Bronchial epithelial cell (primary cell): Measurements from ENCODE around the gene PRPF38B. TPM values are rescaled to one million over a fixed set of nuclear protein-coding genes. Genes with fewer than 3 reads are reported as not detected.

ENCODE experiments used
- DNase-seq: peaks from one replicate; pipeline ENCODE4 v3.0.0-alpha.2; 2010; ENCODE audit warnings: low read depth
- FAIRE-seq: peaks from 2 replicates; lab custom pipeline; 2011; peaks lifted over from hg19 to GRCh38; lab: Jason Lieb, UNC
- H3K27me3 ChIP-seq: 2 replicates; pipeline ENCODE4 v1.5.1; 2011; ENCODE audit warnings: low read length; ENCODE audit not compliant: control insufficient read depth, insufficient read depth
- H3K36me3 ChIP-seq: 2 replicates; pipeline ENCODE4 v1.5.1; 2011; ENCODE audit warnings: low read length; ENCODE audit not compliant: control insufficient read depth, insufficient read depth
- H3K4me3 ChIP-seq: 2 replicates; pipeline ENCODE4 v1.5.1; 2011; ENCODE audit warnings: mild to moderate bottlenecking, low read depth, low read length, control low read depth
- total RNA-seq: library from RNA; depleted of rRNA; stranded (reverse); fragments of >200 nt; gene quantifications from 2 replicates; pipeline ENCODE4 v1.2.1, GENCODE V29; 2014
- TF ChIP-seq, protein P1 (sequence below): IDR thresholded peaks from 2 replicates; pipeline ENCODE4 v1.5.1; 2011; ENCODE audit warnings: mild to moderate bottlenecking, moderate library complexity, low read length, control low read depth, inconsistent platforms; ENCODE audit not compliant: insufficient read depth, severe bottlenecking

The PRPF38B gene
- total RNA-seq, 1 donor from 2014 or later: 11.3 TPM

DNA sequence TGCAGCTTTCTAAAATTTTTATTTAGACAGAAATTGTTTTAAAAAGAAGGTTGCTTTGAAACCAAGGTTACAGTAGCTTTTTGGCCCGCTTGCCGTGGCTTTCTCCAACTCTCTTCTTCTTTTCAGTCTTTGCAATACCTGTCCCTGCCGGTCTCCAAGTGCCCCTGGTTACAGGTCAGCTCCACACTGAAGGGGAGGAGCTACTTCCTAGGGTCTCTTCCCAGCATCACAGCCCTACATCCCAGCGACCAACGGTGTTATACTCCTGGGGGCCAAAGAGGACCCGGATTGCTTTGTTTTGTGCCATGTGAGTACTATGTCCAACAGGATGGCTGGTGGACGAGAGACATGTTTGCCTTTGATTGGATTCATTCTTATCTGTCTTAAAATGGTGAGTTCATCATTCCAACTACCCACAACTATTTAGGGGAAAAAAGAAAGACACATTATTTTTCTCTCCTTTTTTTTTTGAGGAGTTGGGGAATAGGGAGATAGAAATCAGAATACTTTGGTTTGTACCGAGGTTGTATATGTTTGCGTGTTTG lies 20.6 kb downstream of the PRPF38B start, which contains the start of gene FNDC7:
TSS of gene FNDC7 (plus strand) at position 303 of the 545 bp plus-strand sequence. CDS start at position 329, 26 bp downstream.
- Histone ChIP-seq H3K4me3 (no peak within 1 kb of the TSS), H3K36me3 (no peaks in the 10 kb centered on the region), H3K27me3 (no peaks in the 10 kb centered on the region)
- no peak for DNase-seq
- FAIRE-seq: no peak
- TF ChIP-seq, protein P1, sequence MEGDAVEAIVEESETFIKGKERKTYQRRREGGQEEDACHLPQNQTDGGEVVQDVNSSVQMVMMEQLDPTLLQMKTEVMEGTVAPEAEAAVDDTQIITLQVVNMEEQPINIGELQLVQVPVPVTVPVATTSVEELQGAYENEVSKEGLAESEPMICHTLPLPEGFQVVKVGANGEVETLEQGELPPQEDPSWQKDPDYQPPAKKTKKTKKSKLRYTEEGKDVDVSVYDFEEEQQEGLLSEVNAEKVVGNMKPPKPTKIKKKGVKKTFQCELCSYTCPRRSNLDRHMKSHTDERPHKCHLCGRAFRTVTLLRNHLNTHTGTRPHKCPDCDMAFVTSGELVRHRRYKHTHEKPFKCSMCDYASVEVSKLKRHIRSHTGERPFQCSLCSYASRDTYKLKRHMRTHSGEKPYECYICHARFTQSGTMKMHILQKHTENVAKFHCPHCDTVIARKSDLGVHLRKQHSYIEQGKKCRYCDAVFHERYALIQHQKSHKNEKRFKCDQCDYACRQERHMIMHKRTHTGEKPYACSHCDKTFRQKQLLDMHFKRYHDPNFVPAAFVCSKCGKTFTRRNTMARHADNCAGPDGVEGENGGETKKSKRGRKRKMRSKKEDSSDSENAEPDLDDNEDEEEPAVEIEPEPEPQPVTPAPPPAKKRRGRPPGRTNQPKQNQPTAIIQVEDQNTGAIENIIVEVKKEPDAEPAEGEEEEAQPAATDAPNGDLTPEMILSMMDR: no peak

DNA sequence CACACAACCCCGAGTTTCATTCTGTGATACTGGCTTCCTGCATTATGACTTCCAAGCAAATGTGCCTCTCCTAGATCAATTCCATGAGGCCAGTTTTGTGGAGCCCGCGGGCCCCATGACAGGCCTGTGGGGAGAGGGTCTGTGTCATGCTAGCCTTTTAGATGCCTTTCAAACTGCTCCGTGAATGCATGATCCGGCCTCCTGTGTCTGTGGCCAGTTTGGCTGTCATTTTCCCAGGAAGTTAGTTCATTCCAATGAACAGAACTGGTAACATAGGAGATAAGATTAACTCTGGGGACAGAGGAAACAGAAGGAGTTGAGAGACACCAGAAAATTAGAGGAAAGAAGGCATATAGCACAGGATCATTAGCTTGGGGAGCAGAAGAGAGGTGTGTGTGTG lies 23.8 kb downstream of the PRPF38B start:
- FAIRE-seq (no peak), DNase-seq (no peak)
- no peak overlapping the region for H3K4me3 ChIP-seq
- no peaks in the 10 kb centered on the region for H3K27me3 ChIP-seq
- TF ChIP-seq, protein P1: no peak
- H3K36me3 ChIP-seq: no peaks in the 10 kb centered on the region

DNA sequence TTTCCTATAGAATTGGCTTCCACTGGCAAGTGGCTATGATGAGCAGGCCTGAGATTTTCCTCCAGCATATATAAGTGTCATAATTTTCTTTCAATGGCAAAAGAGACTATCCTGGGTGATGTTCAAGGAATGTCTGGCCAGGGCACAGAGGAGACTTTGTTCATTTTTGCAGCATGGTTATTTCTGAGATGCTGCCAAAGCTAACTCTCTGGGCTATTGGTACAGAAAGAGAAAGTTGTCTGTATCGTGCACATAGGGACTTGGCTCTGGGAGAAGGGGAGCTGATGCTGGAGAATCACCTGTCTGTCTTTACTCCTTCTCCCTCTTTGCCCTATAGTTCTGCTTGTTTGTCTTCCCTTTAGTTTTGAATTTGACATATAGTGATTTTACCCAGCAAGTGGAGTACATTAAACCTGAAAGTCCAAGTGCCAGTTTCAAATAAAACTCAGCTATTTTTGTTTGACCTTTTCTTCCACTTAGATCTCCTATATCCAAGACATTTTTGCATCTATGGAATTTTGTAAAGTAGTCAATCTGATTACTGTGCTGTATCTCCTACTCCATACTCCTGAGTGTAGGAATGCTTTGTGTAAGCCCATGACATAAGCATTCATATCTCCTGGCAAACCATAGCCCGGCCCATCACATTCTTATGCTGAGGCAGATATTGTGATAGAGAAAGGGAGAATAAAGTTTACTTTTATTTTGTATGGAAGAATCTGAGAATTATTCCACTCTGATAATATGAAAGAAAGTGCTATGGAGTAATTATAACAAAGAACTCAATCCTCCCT lies 24.5 kb downstream of the PRPF38B start:
- Histone ChIP-seq H3K36me3 (no peaks in the 10 kb centered on the region), H3K27me3 (no peaks in the 10 kb centered on the region), H3K4me3 (no peak overlapping the region)
- no peak for DNase-seq
- TF ChIP-seq, protein P1: no peak
- no peak for FAIRE-seq

DNA sequence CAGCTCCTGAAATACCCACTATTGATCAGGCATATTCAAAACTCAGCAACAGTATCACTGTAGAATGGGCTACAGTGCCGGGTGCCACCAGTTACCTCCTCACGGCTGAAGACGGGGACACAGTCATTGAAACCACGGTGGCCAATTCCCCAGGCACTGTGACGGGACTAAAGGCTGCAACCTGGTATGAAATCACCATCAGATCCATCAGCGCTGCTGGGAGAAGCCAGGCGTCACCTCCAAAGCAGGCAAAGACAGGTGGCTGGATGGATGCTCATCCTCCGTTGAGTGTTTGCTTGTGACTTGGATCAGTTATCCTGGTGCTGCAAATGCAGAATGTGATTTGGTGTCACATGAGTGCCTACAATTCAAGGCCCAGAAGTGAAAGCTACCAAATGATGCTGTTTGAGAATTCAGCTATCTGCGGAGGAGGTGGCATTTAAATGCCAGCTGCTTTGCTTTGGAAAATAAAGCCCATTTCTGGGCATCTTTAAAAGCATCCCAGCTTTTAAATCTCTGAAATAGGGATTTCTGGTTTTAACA lies 25.7 kb downstream of the PRPF38B start:
- no peaks in the 10 kb centered on the region for H3K27me3 ChIP-seq
- TF ChIP-seq, protein P1: no peak
- no peak overlapping the region for H3K4me3 ChIP-seq
- FAIRE-seq (no peak), DNase-seq (no peak)
- H3K36me3 ChIP-seq: no peaks in the 10 kb centered on the region

DNA sequence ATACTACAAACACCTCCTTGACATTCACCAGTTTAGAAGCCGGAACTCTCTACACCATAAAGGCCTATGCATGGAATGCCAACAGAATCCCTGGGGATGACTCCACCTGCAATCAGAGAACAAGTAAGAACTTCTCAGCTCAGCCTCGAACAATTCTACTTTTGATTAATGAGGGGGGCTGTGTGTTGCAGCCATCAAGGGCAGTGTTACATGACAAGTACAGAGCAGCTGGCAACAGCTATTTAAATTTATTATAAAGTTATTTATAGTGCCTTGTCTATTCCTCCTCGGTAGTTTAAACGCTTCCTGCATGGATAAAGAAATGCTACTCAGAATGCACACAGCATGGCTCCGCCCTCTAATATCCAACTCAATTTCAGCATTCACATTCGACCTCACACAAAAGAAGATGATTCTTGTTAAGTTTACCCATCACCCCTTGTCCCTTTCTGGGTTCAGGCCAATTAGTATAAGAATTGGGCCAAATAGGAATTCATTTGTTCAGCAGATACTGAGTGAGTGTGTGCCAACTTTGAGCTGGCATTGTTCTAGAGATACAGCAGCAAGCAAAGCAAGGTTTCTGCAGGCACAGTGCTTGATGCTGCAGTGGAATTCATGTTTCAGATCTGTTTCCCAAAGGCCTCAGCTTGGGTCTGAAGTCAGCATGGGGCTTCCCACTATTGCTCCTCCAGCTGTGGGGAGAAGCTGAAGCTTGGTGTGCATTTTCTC lies 27.0 kb downstream of the PRPF38B start:
- no peak for DNase-seq
- no peak for FAIRE-seq
- no peak overlapping the region for H3K4me3 ChIP-seq
- H3K27me3 ChIP-seq: no peaks in the 10 kb centered on the region
- TF ChIP-seq, protein P1: no peak
- H3K36me3 ChIP-seq: no peaks in the 10 kb centered on the region
